Thyroid gland (tissue), 4 donors: Measurements from ENCODE around the gene NADK.
"Not testable (repeated sequence)": the region's sequence is repeated elsewhere in the genome, so short reads cannot be mapped to it uniquely, and the experiment has no call there.

Experiments
- CTCF ChIP-seq, 6 experiments: fragments of 200-600 bp in 3 of 6; fragments of 450-650 bp in 3 of 6; sonication (generic) in 3 of 6; IDR thresholded peaks; one replicate each; pipeline ENCODE4 v1.5.1; 2016 to 2019; ENCODE audit warnings: antibody characterized with exemption in 6 of 6, mild to moderate bottlenecking in 2 of 6, inconsistent platforms in 1 of 6, moderate library complexity in 1 of 6
- POLR2A ChIP-seq, 2 donors: fragments of 450-650 bp; IDR thresholded peaks; one replicate each; pipeline ENCODE4 v1.6.1; 2017; ENCODE audit warnings: antibody characterized with exemption in 2 of 2, mild to moderate bottlenecking in 2 of 2, moderate library complexity in 1 of 2

- not testable (repeated sequence) for TF ChIP-seq CTCF, POLR2A (IDR thresholded peaks at IDR 0.05)
Measured at GRCh38 chr1:1728308-1729005, 49.8 kb downstream of the NADK start.
